Measurements from ENCODE around the gene TFF1.

GRCh38 chr21:42386034-42386591 lies 19.8 kb upstream of the TFF1 start:
- no peak for TF ChIP-seq CTCF (IDR thresholded peaks at IDR 0.05)
- no peak for TF ChIP-seq POLR2A (IDR thresholded peaks at IDR 0.05)

All from thyroid gland (tissue), 4 donors.